Cardiac septum (tissue), 1 donor: ENCODE results near the gene CACNA1C. TPM values are rescaled to one million over a fixed set of nuclear protein-coding genes. Genes with fewer than 3 reads are reported as not detected.
A peak's percentile ranks its signal among the peaks of the same experiment; 100 is the strongest.

Experiments
- DNase-seq: peaks from one replicate; pipeline ENCODE4 v3.0.0-alpha.2; 2020; ENCODE audit warnings: low spot score
- intact Hi-C: fragments of 100-400 bp; cut with DNase I; formaldehyde crosslinking; loops from one replicate; pipeline ENCODE4 v1.14.0; 2022
- total RNA-seq: library from RNA; stranded (reverse); fragmentation: NEBNext Ultra II Directional; extraction: Animal tissue kit (Norgen Biotek cat#: 25700); gene quantifications from one replicate; pipeline ENCODE4 v1.2.1, GENCODE V29; 2021
- donor health status: DM: no; HTN: no; CAD: no.

Gene CACNA1C
- total RNA-seq, 1 donor from 2014 or later, result 182 TPM

DNA sequence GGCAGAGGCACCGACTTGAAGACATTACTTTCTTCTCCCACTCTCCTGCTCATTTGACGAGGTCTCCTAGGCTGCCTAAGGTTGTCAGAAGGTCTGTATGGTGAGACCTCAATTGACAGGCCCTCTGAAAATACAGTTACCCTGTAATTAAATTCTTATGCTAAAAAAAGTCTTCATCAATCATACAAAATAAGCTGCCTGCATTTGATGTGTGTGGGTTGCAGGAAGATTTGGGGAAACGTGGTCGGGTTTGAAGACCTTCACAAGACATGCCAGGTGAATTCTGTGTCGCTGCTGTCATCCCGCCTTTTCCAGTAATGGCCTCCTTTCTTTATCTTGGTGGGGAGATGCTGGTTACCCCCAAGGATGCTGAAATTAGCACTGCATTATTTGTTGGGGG, 299.4 kb downstream of the CACNA1C start:
- DNase-seq, result no peak
- intact Hi-C loops, result loop anchor here (5.0 kb wide), 1 partner anchor 50 kb away; no protein-coding TSS in a partner anchor

DNA sequence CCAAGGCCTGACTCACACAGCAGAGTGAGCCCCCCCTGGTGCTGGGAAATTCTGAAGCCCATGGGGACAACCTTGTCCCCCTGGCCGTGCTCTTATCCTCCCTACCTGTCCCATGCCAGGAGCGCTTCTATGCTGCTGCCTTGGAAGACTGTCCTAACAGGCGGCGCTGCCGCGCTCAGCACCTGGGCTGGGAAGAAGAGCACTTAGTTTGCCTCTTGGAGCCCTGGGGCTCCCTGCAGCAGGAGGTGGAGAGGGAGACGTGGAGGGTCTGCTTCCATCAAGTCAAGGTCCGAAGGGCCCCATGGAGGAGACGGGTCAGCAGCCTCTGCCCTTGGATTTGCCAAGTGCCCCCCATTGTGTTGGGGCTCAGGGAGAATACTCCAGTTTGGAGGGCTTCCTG, 300.5 kb downstream of the CACNA1C start:
- no peak for DNase-seq
- intact Hi-C loops, result loop anchor here (5.0 kb wide), 1 partner anchor 51 kb away; no protein-coding TSS in a partner anchor

GRCh38 chr12:2353691-2354090, 300.9 kb downstream of the CACNA1C start:
- intact Hi-C loops, result loop anchor here (5.0 kb wide), 1 partner anchor 51 kb away; no protein-coding TSS in a partner anchor

GRCh38 chr12:2354151-2354991, 301.6 kb downstream of the CACNA1C start:
- no peak for DNase-seq
- intact Hi-C loops, result loop anchor here (5.0 kb wide), 1 partner anchor 52 kb away; no protein-coding TSS in a partner anchor

More at GRCh38 chr12:2353691-2354090, 300.9 kb downstream of the CACNA1C start:
- DNase-seq, result no peak

GRCh38 chr12:2355198-2355597, 302.4 kb downstream of the CACNA1C start:
- intact Hi-C loops, result no loop called here
- DNase-seq, result no peak

DNA sequence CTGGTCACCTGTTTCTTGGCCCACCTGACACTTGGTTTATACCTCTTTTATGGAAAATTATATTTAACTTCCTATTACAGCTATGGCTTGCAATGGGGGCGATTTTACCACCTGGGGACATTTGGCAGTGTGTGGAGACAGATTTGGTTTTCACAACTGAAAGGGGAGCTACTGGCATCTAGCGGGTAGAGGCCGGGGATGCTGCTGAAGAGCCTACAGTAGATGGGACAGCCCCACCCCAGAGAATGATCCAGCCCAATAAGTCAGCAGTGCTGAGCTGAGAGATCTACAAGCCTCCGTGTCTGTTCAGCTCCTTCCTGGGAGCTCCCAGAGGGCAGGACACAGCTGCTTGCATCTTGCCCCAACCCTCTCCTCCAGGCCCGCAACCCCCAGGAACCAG, 302.8 kb downstream of the CACNA1C start:
- DNase-seq, result no peak
- intact Hi-C loops, result no loop called here

DNA sequence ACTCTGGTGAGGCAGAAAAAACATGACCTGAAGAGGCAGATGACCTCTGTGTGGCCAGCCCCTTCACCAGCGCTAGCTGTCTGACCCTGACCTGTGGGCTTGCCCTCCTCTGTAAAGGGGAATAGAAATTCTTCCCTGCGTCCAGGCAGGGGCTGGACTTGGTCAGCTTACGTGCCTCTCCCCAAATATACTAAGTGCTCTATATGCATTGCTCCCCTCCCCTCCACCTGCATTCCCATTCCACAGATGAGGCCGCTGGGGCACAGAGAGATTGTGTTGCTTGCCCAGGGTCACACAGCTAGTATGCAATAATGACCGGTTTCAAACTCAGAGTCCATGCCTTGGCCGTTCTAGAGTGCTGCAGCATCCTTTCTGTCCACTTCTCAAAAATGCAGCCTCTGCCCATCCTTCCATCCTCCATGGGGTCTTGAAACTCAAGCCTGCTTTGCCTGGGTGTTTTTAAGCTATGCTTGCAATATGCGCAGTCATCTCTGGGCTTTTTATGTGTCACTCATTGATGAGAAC, 303.9 kb downstream of the CACNA1C start:
- no peak for DNase-seq
- intact Hi-C loops, result no loop called here

GRCh38 chr12:2358986-2359658, 306.3 kb downstream of the CACNA1C start:
- DNase-seq, result no peak
- intact Hi-C loops, result no loop called here

GRCh38 chr12:2359725-2360629, 307.2 kb downstream of the CACNA1C start:
- DNase-seq, result no peak
- intact Hi-C loops, result no loop called here

GRCh38 chr12:2360630-2361170, 307.9 kb downstream of the CACNA1C start:
- DNase-seq, result no peak

DNA sequence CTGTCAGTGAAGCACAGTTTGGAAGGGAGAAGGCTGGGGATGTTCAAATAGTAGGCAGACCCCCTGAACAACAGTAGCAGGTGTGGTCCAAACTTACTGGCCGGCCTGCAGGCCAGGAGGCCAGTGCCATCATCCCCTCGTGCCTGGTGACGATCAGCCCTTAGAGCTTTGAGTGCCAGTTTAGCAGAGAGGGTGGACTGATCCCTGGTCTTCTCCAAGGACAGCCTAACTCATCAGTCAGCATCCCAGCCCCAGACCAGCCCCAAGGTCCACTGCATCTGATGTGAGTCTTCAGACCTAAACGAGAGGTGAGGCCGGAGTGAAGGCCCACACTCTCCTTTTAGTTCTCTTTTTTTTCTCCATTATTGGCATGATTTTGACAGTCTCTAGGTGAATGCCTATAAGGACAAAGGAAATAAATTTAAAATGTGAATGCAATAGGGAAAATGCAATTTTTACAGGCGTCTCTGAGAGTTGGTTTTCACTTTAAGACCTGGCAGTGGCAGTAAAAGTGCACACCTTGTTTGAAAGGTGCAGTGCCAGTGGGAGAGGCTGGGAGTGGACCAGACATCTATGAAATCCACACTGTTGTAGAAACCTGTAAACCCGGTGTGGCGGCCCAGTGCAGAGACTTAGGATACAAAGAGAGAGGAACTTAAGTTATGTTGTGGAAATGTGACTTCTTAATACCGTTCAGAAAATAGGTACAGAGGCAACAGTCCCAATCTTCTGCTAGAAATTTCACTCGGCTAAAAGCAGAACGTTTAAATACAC, 311.2 kb downstream of the CACNA1C start:
- no peak for DNase-seq
- intact Hi-C loops, result no loop called here

More at GRCh38 chr12:2360630-2361170, 307.9 kb downstream of the CACNA1C start:
- intact Hi-C loops, result no loop called here

DNA sequence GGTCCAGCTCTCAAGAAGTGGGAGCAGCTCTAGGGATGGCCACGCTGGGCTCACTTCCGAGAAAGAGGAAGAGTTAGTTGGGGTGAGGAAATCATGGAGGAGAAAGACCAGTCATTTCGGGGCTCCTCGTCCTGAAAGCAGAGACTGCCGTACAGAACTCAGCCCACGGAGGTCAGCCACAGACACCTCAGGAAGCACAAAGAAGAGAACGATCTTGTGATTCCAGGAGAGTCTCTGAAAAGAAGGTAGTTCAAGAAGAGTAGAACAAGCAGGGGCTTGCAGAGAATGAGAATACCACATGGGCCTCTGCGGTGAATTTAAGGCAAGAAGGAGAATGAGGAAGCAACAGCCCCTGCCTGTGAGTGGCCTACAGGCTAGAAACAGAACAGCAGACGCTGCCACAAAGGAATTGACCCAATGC, 311.9 kb downstream of the CACNA1C start:
- intact Hi-C loops, result no loop called here
- no peak for DNase-seq

- intact Hi-C loops, result no loop called here
Observed at GRCh38 chr12:2366711-2367110, 313.9 kb downstream of the CACNA1C start.

GRCh38 chr12:2372178-2372577, 319.4 kb downstream of the CACNA1C start:
- intact Hi-C loops, result no loop called here
- no peak for DNase-seq

More at GRCh38 chr12:2366711-2367110, 313.9 kb downstream of the CACNA1C start:
- DNase-seq, result no peak

DNA sequence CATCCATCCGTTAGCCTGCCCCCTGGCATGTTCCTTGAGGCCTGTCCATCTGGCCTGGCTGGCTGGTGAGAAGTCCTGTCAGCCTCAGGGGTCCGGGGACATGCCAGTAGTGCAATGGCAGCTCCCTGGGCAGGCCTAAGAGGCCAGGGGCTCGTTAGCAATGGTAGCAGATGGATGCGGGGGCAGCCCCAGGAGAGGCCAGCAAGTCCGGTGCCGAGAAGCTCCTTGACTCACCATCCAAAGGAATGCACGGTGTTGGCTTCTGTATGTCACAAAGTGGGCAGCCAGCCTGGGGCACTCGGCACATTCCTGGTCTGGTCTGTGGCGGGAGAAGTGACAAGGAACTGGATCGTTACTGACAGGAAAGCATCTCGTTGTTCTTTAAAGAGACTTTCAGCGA, 319.9 kb downstream of the CACNA1C start:
- intact Hi-C loops, result no loop called here
- peak; percentile 83 for DNase-seq

DNA sequence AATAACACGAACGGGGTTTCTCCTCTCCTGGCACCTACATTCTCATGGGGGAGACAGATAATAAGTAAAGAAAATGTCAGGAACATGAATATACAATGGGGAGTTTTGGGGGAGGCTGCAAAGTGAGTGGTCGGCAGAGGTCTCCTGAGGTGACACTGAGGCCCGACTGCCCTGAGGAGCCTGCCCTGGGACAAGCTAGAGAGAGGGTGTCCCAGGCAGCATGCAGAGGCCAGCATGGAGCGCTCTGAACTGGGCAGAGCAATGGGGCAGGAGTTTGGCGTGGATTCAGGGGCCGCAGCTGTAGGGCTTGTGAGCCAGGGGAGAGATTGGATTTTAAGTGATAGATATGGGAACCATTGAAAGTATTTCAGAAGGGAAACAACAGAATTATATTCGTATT, 320.5 kb downstream of the CACNA1C start:
- intact Hi-C loops, result no loop called here
- DNase-seq, result no peak

GRCh38 chr12:2374092-2374906, 321.5 kb downstream of the CACNA1C start:
- intact Hi-C loops, result no loop called here
- no peak for DNase-seq

- intact Hi-C loops, result no loop called here
- no peak for DNase-seq
Observed at GRCh38 chr12:2375871-2376270, 323.1 kb downstream of the CACNA1C start.
